Fibroblast of mammary gland (primary cell): ENCODE results near the gene CHST15.
A peak's percentile ranks its signal among the peaks of the same experiment; 100 is the strongest.

ENCODE experiments used
- DNase-seq: peaks from one replicate; pipeline ENCODE4 v3.0.0-alpha.2; 2010; ENCODE audit warnings: low read depth
- H3K4me3 ChIP-seq: 2 replicates; pipeline ENCODE4 v1.5.1; 2011; ENCODE audit warnings: low read depth, mild to moderate bottlenecking, low read length, moderate library complexity; ENCODE audit not compliant: control insufficient read depth
- CTCF ChIP-seq: conservative IDR thresholded peaks from 2 replicates; pipeline ENCODE4 v1.5.1; 2011; ENCODE audit warnings: low read depth, low read length, inconsistent platforms; ENCODE audit not compliant: control insufficient read depth, insufficient read depth

Gene CHST15

GRCh38 chr10:124077208-124077993 is 16.0 kb downstream of the CHST15 start:
- no peak overlapping the region for H3K4me3 ChIP-seq
- TF ChIP-seq CTCF: no peak
- no peak for DNase-seq

- H3K4me3 ChIP-seq: no peak overlapping the region
- no peak for TF ChIP-seq CTCF
- DNase-seq: peak; percentile 76
These were observed 17.2 kb downstream of the CHST15 start for GRCh38 chr10:124076148-124076733.

- DNase-seq: no peak
- H3K4me3 ChIP-seq: no peak overlapping the region
- TF ChIP-seq CTCF: no peak
These were observed 18.0 kb downstream of the CHST15 start for GRCh38 chr10:124075231-124075955.

GRCh38 chr10:124074501-124075109 is 18.8 kb downstream of the CHST15 start:
- TF ChIP-seq CTCF: no peak
- H3K4me3 ChIP-seq: no peak overlapping the region
- DNase-seq: no peak

- H3K4me3 ChIP-seq: no peak overlapping the region
- no peak for DNase-seq
- no peak for TF ChIP-seq CTCF
These were observed 19.4 kb downstream of the CHST15 start for GRCh38 chr10:124073978-124074377.

GRCh38 chr10:124072541-124072940 is 20.9 kb downstream of the CHST15 start:
- DNase-seq: no peak
- no peak overlapping the region for H3K4me3 ChIP-seq
- no peak for TF ChIP-seq CTCF
